Stimulated activated CD8-positive, alpha-beta memory T cell treated with anti-CD3 and anti-CD28 coated beads, Interleukin-15, amount 100 ng/mL, for 24 hours (primary cell): ENCODE measurements around the gene ASAH2.
"Not testable (repeated sequence)": the region's sequence is repeated elsewhere in the genome, so short reads cannot be mapped to it uniquely, and the experiment has no call there.

ENCODE experiments used
- DNase-seq: peaks from one replicate; pipeline ENCODE4 v3.0.0-alpha.2; 2020; ENCODE audit warnings: low read depth

Gene ASAH2

DNA sequence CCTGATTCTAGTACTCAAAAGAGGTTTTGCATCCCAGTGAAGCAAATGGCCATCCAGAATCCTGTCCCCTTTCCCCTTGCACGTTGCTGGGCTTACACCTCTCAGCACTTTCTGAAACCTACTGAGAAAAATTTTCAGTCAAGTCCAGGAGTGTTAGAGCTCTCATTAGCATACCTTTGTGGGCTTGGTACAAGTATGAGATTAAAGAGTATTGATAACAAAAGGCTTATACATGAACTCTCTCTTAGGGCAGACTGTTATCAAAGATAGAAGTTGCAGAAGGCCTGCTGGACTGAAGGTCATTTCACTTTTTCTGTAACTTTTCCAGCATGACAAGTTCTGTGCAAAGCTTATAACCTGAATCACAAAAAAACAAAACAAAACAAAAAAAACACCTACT lies at the start of gene ASAH2:
Gene ASAH2, minus strand, starts transcription at position 123 of the 400 bp plus-strand sequence. CDS start 2,906 bp downstream, outside the sequence.
- no peak for DNase-seq

DNA sequence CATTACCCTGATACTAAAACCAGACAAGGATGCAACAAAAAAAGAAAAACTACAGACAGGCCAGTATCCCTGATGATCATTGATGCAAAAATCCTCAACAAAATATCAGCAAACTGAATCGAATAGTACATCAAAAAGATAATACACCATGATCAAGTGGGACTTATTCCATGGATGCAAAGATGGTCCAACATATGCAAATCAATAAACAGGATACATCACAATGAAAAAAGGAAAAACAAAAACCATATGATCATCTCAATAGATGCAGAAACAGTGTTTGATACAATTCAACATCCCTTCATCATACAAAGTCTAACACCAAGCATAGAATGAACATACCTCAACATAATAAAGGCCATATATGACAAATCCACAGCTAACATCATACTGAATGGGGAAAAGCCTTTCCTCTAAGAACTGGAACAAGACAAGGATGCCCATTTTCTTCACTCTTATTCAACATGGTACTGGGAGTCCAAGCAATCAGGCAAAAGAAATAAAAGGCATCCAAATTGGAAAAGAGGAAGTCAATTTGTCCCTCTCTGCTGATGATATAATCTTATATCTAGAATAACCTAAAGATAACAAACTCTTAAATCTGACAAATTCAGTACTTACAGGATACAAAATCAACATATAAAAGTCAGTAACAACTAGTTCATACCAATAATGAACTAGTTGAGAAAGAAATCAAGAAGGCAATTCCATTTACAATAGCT lies 48.8 kb upstream of the ASAH2 start:
- DNase-seq = no peak

DNA sequence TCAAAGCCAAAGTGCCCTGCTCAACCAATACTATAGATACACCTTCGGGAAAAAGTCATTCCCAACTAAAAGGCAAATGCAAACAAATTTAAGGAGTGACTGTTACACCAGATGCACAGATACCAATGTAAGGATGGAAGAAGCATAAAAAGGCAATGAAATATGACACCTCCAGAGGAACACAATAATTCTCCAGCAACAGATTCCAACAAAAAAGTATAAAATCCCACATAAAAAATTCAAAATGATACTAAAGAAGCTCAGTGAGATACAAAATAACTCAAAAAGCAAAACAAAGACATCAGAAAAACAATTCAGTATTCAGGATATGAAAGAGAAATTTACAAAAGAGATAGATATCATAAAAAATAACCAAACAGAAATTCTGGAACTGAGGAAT lies 44.1 kb upstream of the ASAH2 start:
- no peak for DNase-seq

DNA sequence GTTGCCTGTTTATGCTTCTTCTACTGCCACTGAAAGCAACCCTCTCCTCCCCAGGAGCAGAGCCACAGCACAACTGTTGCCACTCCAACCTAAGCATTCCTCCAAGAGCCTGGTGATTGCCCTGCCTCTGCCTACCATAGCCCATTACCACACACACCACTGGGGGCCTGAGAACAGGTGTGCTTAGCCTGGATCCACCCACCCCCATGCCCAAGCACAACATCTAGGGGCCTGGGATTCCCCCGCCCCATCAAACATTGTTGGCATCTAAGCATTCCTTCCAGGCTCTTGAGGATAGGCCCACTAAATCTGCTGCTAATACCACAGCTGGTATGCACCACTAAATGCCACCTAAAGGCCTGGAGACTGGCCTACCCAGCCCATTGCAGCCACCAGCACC lies 43.3 kb upstream of the ASAH2 start:
- no peak for DNase-seq

DNA sequence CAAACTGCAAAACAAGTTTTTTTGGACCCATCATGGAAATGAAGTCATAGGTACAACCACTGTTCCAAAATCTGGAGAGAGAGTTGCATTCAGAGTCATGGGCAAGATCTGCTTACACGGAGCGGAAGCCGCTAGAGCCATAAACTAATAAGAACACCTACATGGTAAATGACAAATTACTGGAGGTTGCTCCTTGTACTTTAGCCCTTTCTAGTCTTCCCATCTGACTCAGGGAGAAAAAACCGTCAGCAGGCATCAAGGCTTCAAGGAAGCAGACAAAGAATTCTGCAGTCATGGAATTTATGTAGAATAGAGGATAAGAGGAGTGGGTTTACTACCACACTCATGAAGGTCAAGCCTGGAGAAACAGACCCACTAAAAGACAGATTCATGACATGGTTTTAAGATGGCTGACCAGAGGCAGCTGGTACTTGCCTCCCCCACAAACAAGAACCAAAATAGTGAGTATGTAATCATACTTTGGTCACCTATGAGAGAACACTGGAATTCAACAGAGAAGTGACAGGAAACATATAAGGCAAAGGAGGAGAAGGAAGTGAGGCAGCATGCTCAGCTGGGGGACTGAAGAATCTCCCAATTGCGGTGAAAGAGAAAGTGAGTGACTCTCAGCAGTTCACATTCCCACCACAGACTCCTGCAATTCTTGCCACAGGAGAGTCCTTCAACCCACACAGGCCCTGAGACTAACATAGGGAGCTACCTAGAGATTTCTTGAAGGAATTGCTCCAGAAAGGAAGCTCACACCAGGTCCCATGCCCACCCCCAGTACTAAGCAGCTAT lies 42.4 kb upstream of the ASAH2 start:
- no peak for DNase-seq

- no peak for DNase-seq
These were observed 40.0 kb upstream of the ASAH2 start for GRCh38 chr10:50291261-50291850.

- no peak for DNase-seq
These were observed 37.9 kb upstream of the ASAH2 start for GRCh38 chr10:50289196-50289595.

- no peak for DNase-seq
These were observed 35.9 kb upstream of the ASAH2 start for GRCh38 chr10:50286996-50287803.

DNA sequence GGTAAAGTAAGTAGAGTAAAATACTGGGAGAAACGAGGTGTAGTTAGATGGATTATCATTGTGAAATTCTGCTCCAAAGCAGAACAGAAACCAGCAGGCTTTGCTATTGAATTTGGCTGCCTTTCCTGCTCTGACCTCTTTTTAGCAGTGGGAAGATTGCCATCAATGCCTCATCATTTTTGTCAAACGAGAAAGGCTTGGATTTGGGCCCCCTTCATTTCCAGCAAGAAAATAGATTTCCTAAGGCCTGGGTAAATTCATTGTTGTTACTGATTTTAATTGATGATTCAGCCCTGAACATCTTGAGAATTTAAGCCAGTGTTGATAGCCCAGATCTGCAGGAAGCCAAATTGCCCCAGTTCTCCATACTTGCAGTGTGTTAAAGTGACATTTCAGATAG lies 35.2 kb upstream of the ASAH2 start:
- no peak for DNase-seq

DNA sequence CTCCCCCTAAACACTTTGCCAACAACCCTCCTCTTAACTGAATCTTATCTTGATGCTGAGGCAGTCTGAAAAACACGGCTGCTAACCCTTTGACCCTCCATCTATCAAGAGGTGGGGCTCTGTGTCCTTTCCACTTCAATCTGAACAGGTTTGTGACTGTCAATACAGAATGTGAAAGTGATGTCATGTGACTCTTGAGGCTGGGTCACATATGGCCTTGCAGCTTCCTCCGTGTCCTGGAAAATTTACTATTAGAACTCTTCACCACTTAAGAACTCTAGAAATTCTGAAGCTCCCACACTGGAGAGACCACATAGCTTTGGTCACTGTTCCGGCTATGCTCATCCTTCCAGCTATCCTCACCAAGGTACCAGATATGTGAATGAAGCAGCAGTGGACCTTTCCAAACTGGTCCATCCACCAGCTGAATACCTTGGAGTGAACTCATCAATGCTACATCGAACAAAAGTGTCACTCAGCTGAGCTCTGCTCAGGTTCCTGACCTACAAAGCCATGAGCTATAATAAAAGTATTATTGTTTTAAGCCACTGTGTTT lies 30.7 kb upstream of the ASAH2 start:
- DNase-seq = no peak

- no peak for DNase-seq
These were observed 30.1 kb upstream of the ASAH2 start for GRCh38 chr10:50281210-50281966.

DNA sequence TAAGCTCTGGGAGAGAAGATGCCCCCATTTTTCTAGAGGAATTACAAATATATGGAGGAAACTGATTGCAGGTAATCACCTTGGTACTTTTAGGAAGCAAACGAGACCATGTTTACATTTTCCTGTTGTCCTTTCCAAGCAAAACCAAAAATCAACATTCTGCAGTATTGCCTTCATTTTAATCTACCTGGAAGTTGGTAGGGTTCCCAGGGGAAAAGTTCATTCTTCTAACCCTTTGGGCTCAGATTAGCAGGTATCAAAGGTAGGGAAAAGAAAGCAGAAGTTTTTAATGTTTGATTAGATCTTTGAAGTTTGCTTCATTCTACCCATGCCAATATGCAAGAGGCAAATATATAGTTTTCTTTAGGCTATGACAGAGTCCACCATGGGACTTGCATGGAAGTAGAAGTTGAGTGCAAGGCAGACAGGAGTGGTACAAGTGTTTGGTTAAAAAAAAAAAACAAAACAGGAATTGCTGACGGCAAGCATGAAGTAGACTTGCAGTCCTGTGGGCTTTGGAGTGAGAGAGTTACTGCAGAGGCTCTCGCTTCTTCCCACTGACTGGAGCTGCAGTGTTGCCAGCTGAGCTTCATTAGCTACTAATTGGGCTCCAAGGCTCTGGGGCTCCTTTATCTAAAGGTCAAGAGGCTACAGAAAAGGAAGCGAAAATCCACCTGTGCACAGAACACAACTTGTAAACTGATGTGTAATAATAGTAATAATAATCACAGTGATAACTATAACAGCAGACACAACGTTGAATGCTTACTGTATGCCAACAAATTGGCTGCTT lies 28.9 kb upstream of the ASAH2 start:
- DNase-seq = no peak

- no peak for DNase-seq
These were observed 28.2 kb upstream of the ASAH2 start for GRCh38 chr10:50279489-50279888.

DNA sequence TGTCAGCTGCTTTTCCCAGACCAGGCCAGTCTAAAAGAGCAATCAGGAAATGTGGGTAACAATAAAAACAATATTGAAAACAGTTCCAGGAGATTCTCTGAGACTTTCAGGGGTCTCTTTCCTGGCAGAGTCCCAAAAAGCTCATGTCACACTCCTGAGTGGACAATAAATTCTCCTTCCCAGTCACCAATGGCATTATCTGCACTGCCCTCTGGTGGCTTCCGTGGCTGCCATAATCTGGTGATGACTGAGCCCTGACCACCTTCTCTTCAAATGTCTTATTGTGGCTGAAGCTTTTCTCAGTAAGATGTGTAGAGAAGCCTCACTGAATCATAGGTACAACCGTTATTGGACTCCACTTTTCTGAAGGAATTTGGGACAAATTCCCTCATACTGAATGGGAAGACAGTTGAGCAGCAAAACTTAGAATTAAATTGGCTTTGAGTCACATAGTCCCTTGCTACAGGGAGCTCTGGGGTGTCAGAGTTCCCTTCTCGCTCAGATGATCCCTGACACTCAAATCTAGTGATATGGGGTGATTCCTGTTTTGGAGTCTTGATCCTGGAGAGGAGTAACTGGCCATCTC lies 24.4 kb upstream of the ASAH2 start:
- DNase-seq = no peak

DNA sequence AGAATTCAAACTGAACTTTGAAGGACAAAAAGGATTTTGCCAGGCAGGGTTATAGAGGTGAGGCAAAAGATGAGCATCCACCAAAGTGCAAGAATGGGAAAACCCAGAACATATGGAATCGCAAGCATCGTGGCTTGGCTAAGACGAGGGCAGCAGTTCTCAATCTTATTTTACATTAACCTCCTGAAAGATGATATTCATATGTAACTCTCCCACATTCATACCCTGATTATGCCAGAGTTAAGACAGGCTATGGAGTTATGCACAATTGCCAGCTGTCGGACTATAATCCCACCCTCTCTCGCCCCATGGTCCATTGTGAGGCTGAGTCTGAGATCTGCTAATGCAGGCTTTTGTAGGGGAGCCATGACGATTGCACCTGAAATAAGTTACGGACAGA lies 21.2 kb upstream of the ASAH2 start:
- DNase-seq = no peak

GRCh38 chr10:50271564-50272250 lies 20.4 kb upstream of the ASAH2 start:
- DNase-seq = no peak

DNA sequence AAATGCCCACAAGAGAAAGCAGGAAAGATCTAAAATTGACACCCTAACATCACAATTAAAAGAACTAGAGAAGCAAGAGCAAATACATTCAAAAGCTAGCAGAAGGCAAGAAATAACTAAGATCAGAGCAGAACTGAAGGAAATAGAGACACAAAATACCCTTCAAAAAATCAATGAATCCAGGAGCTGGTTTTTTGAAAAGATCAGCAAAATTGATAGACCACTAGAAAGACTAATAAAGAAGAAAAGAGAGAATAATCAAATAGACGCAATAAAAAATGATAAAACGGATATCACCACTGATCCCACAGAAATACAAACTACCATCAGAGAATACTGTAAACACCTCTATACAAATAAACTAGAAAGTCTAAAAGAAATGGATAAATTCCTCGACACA lies 16.6 kb upstream of the ASAH2 start:
- DNase-seq = not testable (repeated sequence)

- DNase-seq = not testable (repeated sequence)
These were observed 11.3 kb upstream of the ASAH2 start for GRCh38 chr10:50262625-50263024.

GRCh38 chr10:50260791-50261281 lies 9.5 kb upstream of the ASAH2 start:
- no peak for DNase-seq
